Measurements from ENCODE around the gene DYNC1H1. TPM values are rescaled to one million over a fixed set of nuclear protein-coding genes. Genes with fewer than 3 reads are reported as not detected.

The DYNC1H1 gene
- total and polyA plus RNA-seq, 2 of the 13 experiments (the other 11 are each of a cell fraction or from before 2014, with no cell fraction given), result 74.4 to 239 TPM

DNA sequence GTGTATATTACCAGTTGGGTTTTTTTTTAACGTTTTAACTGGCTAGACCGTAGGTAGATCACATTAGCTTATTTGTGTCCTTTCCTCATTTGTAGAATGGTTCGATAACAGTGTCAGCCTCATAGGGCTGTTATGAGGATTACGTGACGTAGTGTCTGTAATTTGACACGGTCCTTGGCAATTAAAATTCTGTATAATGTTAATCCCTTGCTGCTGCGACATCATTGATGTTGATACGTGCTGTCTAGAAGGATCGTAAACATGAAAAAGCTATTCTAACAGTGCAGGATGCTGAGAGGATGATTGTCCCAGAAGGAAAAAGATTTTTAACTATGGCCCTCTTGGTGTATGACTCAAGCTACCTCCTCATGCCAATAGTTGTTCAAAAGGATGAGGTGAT is 71.5 kb downstream of the DYNC1H1 start:
- Histone ChIP-seq H3K27ac (ENCODE audit: extremely low read length, insufficient read depth, low read length) (no peak overlapping the region), H2AFZ (ENCODE audit: low read length) (no peak overlapping the region), H3K79me2 (ENCODE audit: insufficient read depth, low read length) (no peaks in the 10 kb centered on the region), H4K20me1 (ENCODE audit: insufficient read depth, low read length) (no peaks in the 10 kb centered on the region), H3K4me1 (ENCODE audit: insufficient read depth, low read length) (no peaks in the 10 kb centered on the region), H3K9ac (ENCODE audit: insufficient read depth, low read depth, low read length) (no peak overlapping the region), H3K4me3 (replicated peaks in 1 of 3; ENCODE audit: insufficient read depth in 1 of 3, low read depth in 2 of 3, low read length in 3 of 3) (no peak overlapping the region), H3K27me3 (ENCODE audit: control insufficient read depth in 1 of 2, insufficient read depth in 2 of 2, low read length in 2 of 2) (no peaks in the 10 kb centered on the region), H3K4me2 (ENCODE audit: low read depth, low read length) (no peak overlapping the region), H3K36me3 (replicated peaks in 1 of 2; ENCODE audit: control insufficient read depth in 1 of 2, insufficient read depth in 2 of 2, low read length in 2 of 2) (peaks cover 52 to 87% of the 10 kb centered on the region in 2 experiments), H3K9me3 (ENCODE audit: low read length) (no peaks in the 10 kb centered on the region)
- no peak for TF ChIP-seq ZNF720 (CRISPR knock-in tag; IDR thresholded peaks at IDR 0.05)
- no peak for TF ChIP-seq ZNF652 (CRISPR knock-in tag; IDR thresholded peaks at IDR 0.05; ENCODE audit: borderline replicate concordance, low read depth)
- no peak for TF ChIP-seq ATF7-NPFF (CRISPR knock-in tag; IDR thresholded peaks at IDR 0.05; ENCODE audit: low read depth)
- TF ChIP-seq ZNF292 (CRISPR knock-in tag; IDR thresholded peaks at IDR 0.05; ENCODE audit: borderline replicate concordance, low read depth), result no peak
- no peak for TF ChIP-seq ZMYM3 (CRISPR knock-in tag; IDR thresholded peaks at IDR 0.05)
- TF ChIP-seq HOXA9 (CRISPR knock-in tag; IDR thresholded peaks at IDR 0.05; ENCODE audit: borderline replicate concordance), result no peak
- no peak for TF ChIP-seq POLR2AphosphoS5 (IDR thresholded peaks at IDR 0.05; ENCODE audit: low read depth, low read length)
- no peak for TF ChIP-seq ZNF143 (CRISPR knock-in tag; IDR thresholded peaks at IDR 0.05)
- no peak for TF ChIP-seq TMF1 (CRISPR knock-in tag; IDR thresholded peaks at IDR 0.05; ENCODE audit: low read depth)
- no peak for TF ChIP-seq ZNF780A (CRISPR knock-in tag; IDR thresholded peaks at IDR 0.05)
- TF ChIP-seq, protein P1, sequence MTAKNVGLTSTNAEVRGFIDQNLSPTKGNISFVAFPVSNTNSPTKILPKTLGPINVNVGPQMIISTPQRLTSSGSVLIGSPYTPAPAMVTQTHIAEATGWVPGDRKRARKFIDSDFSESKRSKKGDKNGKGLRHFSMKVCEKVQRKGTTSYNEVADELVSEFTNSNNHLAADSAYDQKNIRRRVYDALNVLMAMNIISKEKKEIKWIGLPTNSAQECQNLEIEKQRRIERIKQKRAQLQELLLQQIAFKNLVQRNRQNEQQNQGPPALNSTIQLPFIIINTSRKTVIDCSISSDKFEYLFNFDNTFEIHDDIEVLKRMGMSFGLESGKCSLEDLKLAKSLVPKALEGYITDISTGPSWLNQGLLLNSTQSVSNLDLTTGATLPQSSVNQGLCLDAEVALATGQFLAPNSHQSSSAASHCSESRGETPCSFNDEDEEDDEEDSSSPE (CRISPR knock-in tag; IDR thresholded peaks at IDR 0.05), result no peak
- no peak for TF ChIP-seq FOXK1 (CRISPR knock-in tag; IDR thresholded peaks at IDR 0.05; ENCODE audit: borderline replicate concordance, low read depth)
- no peak for TF ChIP-seq NFKB2 (CRISPR knock-in tag; IDR thresholded peaks at IDR 0.05; ENCODE audit: borderline replicate concordance)
- TF ChIP-seq BORCS8-MEF2B (CRISPR knock-in tag; IDR thresholded peaks at IDR 0.05), result no peak
- TF ChIP-seq, protein P2, sequence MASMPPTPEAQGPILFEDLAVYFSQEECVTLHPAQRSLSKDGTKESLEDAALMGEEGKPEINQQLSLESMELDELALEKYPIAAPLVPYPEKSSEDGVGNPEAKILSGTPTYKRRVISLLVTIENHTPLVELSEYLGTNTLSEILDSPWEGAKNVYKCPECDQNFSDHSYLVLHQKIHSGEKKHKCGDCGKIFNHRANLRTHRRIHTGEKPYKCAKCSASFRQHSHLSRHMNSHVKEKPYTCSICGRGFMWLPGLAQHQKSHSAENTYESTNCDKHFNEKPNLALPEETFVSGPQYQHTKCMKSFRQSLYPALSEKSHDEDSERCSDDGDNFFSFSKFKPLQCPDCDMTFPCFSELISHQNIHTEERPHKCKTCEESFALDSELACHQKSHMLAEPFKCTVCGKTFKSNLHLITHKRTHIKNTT (CRISPR knock-in tag; IDR thresholded peaks at IDR 0.05), result no peak
- TF ChIP-seq PTBP1 (IDR thresholded peaks at IDR 0.05; ENCODE audit: low read depth, low read length, poor library complexity, severe bottlenecking), result no peak
- TF ChIP-seq, protein P3, sequence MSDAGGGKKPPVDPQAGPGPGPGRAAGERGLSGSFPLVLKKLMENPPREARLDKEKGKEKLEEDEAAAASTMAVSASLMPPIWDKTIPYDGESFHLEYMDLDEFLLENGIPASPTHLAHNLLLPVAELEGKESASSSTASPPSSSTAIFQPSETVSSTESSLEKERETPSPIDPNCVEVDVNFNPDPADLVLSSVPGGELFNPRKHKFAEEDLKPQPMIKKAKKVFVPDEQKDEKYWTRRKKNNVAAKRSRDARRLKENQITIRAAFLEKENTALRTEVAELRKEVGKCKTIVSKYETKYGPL (CRISPR knock-in tag; IDR thresholded peaks at IDR 0.05), result no peak
- no peak for TF ChIP-seq ZBTB7B (CRISPR knock-in tag; IDR thresholded peaks at IDR 0.05)
- TF ChIP-seq, protein P4, sequence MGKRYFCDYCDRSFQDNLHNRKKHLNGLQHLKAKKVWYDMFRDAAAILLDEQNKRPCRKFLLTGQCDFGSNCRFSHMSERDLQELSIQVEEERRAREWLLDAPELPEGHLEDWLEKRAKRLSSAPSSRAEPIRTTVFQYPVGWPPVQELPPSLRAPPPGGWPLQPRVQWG (CRISPR knock-in tag; IDR thresholded peaks at IDR 0.05; ENCODE audit: borderline replicate concordance, low read depth), result no peak
- TF ChIP-seq ZNF382 (CRISPR knock-in tag; IDR thresholded peaks at IDR 0.05; ENCODE audit: borderline replicate concordance), result no peak
- in situ Hi-C loops (cut with HindIII; ENCODE audit: extremely low pct_ligation_motif_present, low pct_unique_long_range_greater_than_20kb) (no loop called here), intact Hi-C loops (cut with micrococcal nuclease; ENCODE audit: unreplicated experiment) (loop anchor here (10.0 kb wide), 1 partner anchor 1821 kb away; no protein-coding TSS in a partner anchor)
- no peak for DNase-seq (ENCODE audit: low spot score)
- CTCF ChIA-PET (ENCODE audit: low intra/inter-chr PET ratio, low total read pairs), result no interaction called here
- WGBS (ENCODE audit: low lambda C conversion rate), result 98% methylated on average over 9 of the region's 9 CpGs
- POLR2A ChIA-PET, result no interaction called here
- no peak for FAIRE-seq
- ATAC-seq, result no peak
- no TSS peak for BruUV-seq (replicated peaks)
